K562 (cell line): ENCODE results near the gene WASF2. TPM values are rescaled to one million over a fixed set of nuclear protein-coding genes. Genes with fewer than 3 reads are reported as not detected.

Experiments used
- ARID4B ChIP-seq: sonication (generic); formaldehyde crosslinking; IDR thresholded peaks from 2 replicates; pipeline ENCODE4 v1.8.0; 2022; ENCODE audit warnings: mild to moderate bottlenecking, missing genetic modification reagents
- ETS1 ChIP-seq: conservative IDR thresholded peaks from 2 replicates; pipeline ENCODE4 v1.6.1; 2011; ENCODE audit warnings: low read depth, mild to moderate bottlenecking, low read length; ENCODE audit not compliant: control insufficient read depth
- GATAD2A ChIP-seq: fragments of 450-650 bp; IDR thresholded peaks from 2 replicates; pipeline ENCODE4 v1.6.1; 2017
- IFI16 ChIP-seq: fragments of 250-450 bp; sonication (Bioruptor Pico); IDR thresholded peaks from 2 replicates; pipeline ENCODE4 v2.1.2; 2022; ENCODE audit warnings: mild to moderate bottlenecking, inconsistent platforms
- IRF1 ChIP-seq: sonication (generic); formaldehyde crosslinking; IDR thresholded peaks from 2 replicates; pipeline ENCODE4 v1.8.0; 2022; ENCODE audit warnings: missing genetic modification reagents, mild to moderate bottlenecking, borderline replicate concordance
- MXI1 ChIP-seq: IDR thresholded peaks from 2 replicates; pipeline ENCODE4 v1.6.1; 2011; ENCODE audit warnings: low read depth, mild to moderate bottlenecking, improper control_type of control experiment, low read length
- MYC ChIP-seq, 2 experiments: fragments of 250-450 bp in 1 of 2; sonication (Bioruptor Pico) in 1 of 2; IDR thresholded peaks; 2 replicates each; pipeline versions ENCODE4 v1.5.1 to v1.6.1; 2012 to 2021; ENCODE audit warnings: low read depth in 2 of 2, borderline replicate concordance in 1 of 2, improper control_type of control experiment in 1 of 2, low read length in 1 of 2, mild to moderate bottlenecking in 1 of 2, moderate library complexity in 1 of 2
- RHOXF2B ChIP-seq: fragments of 250-450 bp; sonication (Bioruptor Pico); conservative IDR thresholded peaks from 2 replicates; pipeline ENCODE4 v1.5.1; 2021
- SIRT6 ChIP-seq: IDR thresholded peaks from one replicate; pipeline ENCODE4 v1.6.1; 2012; ENCODE audit warnings: low read depth, mild to moderate bottlenecking, control low read depth, inconsistent platforms, low read length, moderate library complexity
- SMARCE1 ChIP-seq: fragments of 450-650 bp; IDR thresholded peaks from 2 replicates; pipeline ENCODE4 v1.7.1; 2016; ENCODE audit warnings: mild to moderate bottlenecking
- TAF9B ChIP-seq: fragments of 450-650 bp; IDR thresholded peaks from 2 replicates; pipeline ENCODE4 v1.6.1; 2018; ENCODE audit warnings: mild to moderate bottlenecking; ENCODE audit not compliant: partially characterized antibody
- TEAD2 ChIP-seq: fragments of 450-650 bp; IDR thresholded peaks from 2 replicates; pipeline ENCODE4 v1.6.1; 2016; ENCODE audit warnings: missing genetic modification characterization, control low read depth, missing compliant biosample characterization
- ZKSCAN8 ChIP-seq: fragments of 200-800 bp; sonication (Bioruptor generic); IDR thresholded peaks from 2 replicates; pipeline ENCODE4 v1.6.1; 2016; ENCODE audit warnings: missing genetic modification characterization, missing compliant biosample characterization
- ZNF511 ChIP-seq: sonication (generic); formaldehyde crosslinking; IDR thresholded peaks from 2 replicates; pipeline ENCODE4 v1.8.0; 2022; ENCODE audit warnings: mild to moderate bottlenecking, missing genetic modification reagents
- ZNF592 ChIP-seq: fragments of 450-650 bp; IDR thresholded peaks from 2 replicates; pipeline ENCODE4 v1.6.1; 2017; ENCODE audit warnings: antibody characterized with exemption, mild to moderate bottlenecking
- polyA plus RNA-seq, 8 experiments: library from polyadenylated mRNA; depleted of rRNA in 4 of 8; stranded (reverse) in 5 of 8; unstranded in 3 of 8; fragments of >200 nt; fragmentation: Nextera tagmentation in 2 of 8; fragmentation: Illumina TruSeq in 1 of 8; extraction: Ambion mirVana in 2 of 8; extraction: Trizol in 1 of 8; gene quantifications; 2 replicates each; pipeline versions ENCODE4 v1.2.1 to v1.2.3, GENCODE V29; 2011 to 2014; ENCODE audit warnings: inconsistent platforms in 1 of 8, missing spikeins in 1 of 8
- total RNA-seq, 7 experiments: library from RNA; depleted of rRNA in 6 of 7; stranded (reverse); fragments of >200 nt in 6 of 7; fragmentation: Illumina TruSeq in 2 of 7; extraction: Trizol in 2 of 7; gene quantifications; 2 replicates each; pipeline versions ENCODE4 v1.2.1 to v1.2.3, GENCODE V29; 2011 to 2021; ENCODE audit warnings: low replicate concordance in 1 of 7

Gene WASF2
- total and polyA plus RNA-seq, 9 of the 15 experiments (the other 6 are each of a cell fraction or from before 2014, with no cell fraction given) = 8.2 to 163 (median 31.2) TPM

GRCh38 chr1:27527223-27527889 is 37.4 kb upstream of the WASF2 start (continued):
- 0 out of 2 replicates have a peak, but pooled peaks have one; percentile 32 for TF ChIP-seq ZNF511 (CRISPR knock-in tag)
- peak; percentile 98; the same call in 1 of the 2 replicates for TF ChIP-seq ARID4B
- peak; percentile 90; the same call in 1 of the 2 replicates for TF ChIP-seq GATAD2A
- peak; percentile 55; the same call in 1 of the 2 replicates for TF ChIP-seq MXI1
- TF ChIP-seq IFI16 (CRISPR knock-in tag) = no peak
- peak; percentile 55 for TF ChIP-seq TAF9B
- TF ChIP-seq MYC (IDR thresholded peaks at IDR 0.05; ENCODE audit: low read depth, low read length) = no peak
- peak; percentile 70; the same call in 1 of the 2 replicates for TF ChIP-seq MYC (CRISPR knock-in tag; IDR thresholded peaks at IDR 0.05; ENCODE audit: borderline replicate concordance, low read depth)
- TF ChIP-seq SMARCE1 = no peak
- no peak for TF ChIP-seq SIRT6
- TF ChIP-seq ZKSCAN8 = no peak
- peak; percentile 62; the same call in 1 of the 2 replicates for TF ChIP-seq ETS1
- 0 out of 2 replicates have a peak, but pooled peaks have one; percentile 15 for TF ChIP-seq ZNF592
- TF ChIP-seq IRF1 (CRISPR knock-in tag) = no peak
- TF ChIP-seq TEAD2 (tag) = no peak
- no peak for TF ChIP-seq RHOXF2B (CRISPR knock-in tag)
